K562 (cell line): ENCODE measurements around the gene DNMBP.

ENCODE experiments used
- FOXK1 ChIP-seq: sonication (generic); formaldehyde crosslinking; IDR thresholded peaks from 2 replicates; pipeline ENCODE4 v1.8.0; 2022; ENCODE audit warnings: missing genetic modification reagents, mild to moderate bottlenecking, borderline replicate concordance
- JUN ChIP-seq, 2 experiments: sonication (generic) in 1 of 2; formaldehyde crosslinking in 1 of 2; IDR thresholded peaks; 2 replicates each; pipeline versions ENCODE4 v1.6.1 to v1.8.0; 2012 to 2022; ENCODE audit warnings: borderline replicate concordance in 2 of 2, mild to moderate bottlenecking in 2 of 2, improper control_type of control experiment in 1 of 2, low read depth in 1 of 2, low read length in 1 of 2, missing genetic modification reagents in 1 of 2
- POLR2A ChIP-seq: fragments of 450-650 bp; conservative IDR thresholded peaks from 2 replicates; pipeline ENCODE4 v1.6.1; 2016
- SMC3 ChIP-seq: conservative IDR thresholded peaks from 2 replicates; pipeline ENCODE4 v1.6.1; 2011; ENCODE audit warnings: low read depth, low read length, improper control_type of control experiment; ENCODE audit not compliant: insufficient read depth

DNA sequence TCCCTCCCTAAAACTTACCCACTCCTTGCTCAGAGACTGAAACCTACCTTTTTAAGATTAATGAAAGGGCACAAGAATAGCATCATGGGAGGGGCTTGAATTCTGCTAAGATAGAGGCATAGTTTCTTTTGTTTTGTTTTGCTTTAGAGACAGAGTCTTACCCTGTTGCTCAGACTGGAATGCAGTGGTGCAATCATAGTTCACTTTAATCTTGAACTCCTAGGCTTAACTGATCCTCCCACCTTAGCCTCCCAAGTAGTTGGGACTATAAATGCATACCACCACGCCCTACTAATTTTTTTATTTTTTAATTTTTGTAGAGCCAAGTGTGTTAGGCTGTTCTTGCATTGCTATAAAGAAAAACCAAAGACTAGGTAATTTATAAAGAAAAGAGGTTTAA is 17.7 kb upstream of the DNMBP start:
- TF ChIP-seq JUN (IDR thresholded peaks at IDR 0.05; ENCODE audit: borderline replicate concordance, low read depth, low read length) (no peak), JUN (CRISPR knock-in tag; IDR thresholded peaks at IDR 0.05; ENCODE audit: borderline replicate concordance) (no peak), SMC3 (no peak), FOXK1 (no peak), POLR2A (no peak)
